HepG2 (cell line): ENCODE measurements around the gene B3GNT2. TPM values are rescaled to one million over a fixed set of nuclear protein-coding genes. Genes with fewer than 3 reads are reported as not detected.

ENCODE experiments used
- GTF3A ChIP-seq: sonication (generic); formaldehyde crosslinking; conservative IDR thresholded peaks from 2 replicates; pipeline ENCODE4 v1.4.0; 2020; ENCODE audit warnings: mild to moderate bottlenecking, missing genetic modification reagents
- KMT2A ChIP-seq: sonication (generic); formaldehyde crosslinking; IDR thresholded peaks from 2 replicates; pipeline ENCODE4 v1.4.0; 2020; ENCODE audit warnings: missing genetic modification reagents
- MEF2D ChIP-seq: sonication (generic); formaldehyde crosslinking; IDR thresholded peaks from 2 replicates; pipeline ENCODE4 v1.5.1; 2020; ENCODE audit warnings: mild to moderate bottlenecking, missing genetic modification reagents
- SOX13 ChIP-seq, 3 experiments: fragments of 450-650 bp in 1 of 3; sonication (generic) in 1 of 3; formaldehyde crosslinking in 1 of 3; IDR thresholded peaks in 2 of 3; conservative IDR thresholded peaks in 1 of 3; 2 replicates each; pipeline versions ENCODE4 v1.5.0 to v1.6.1; 2016 to 2020; ENCODE audit warnings: antibody characterized with exemption in 1 of 3, mild to moderate bottlenecking in 1 of 3, missing compliant biosample characterization in 1 of 3, missing genetic modification reagents in 1 of 3, moderate library complexity in 1 of 3
- TSC22D2 ChIP-seq: sonication (generic); formaldehyde crosslinking; IDR thresholded peaks from 2 replicates; pipeline ENCODE4 v1.5.1; 2020; ENCODE audit warnings: missing genetic modification reagents, mild to moderate bottlenecking, borderline replicate concordance
- ZNF263 ChIP-seq: sonication (generic); formaldehyde crosslinking; IDR thresholded peaks from 2 replicates; pipeline ENCODE4 v1.4.0; 2020; ENCODE audit warnings: missing genetic modification reagents
- ZNF317 ChIP-seq: sonication (generic); formaldehyde crosslinking; IDR thresholded peaks from 2 replicates; pipeline ENCODE4 v1.5.0; 2020; ENCODE audit warnings: mild to moderate bottlenecking, missing genetic modification reagents
- ZNF468 ChIP-seq: sonication (generic); formaldehyde crosslinking; IDR thresholded peaks from 2 replicates; pipeline ENCODE4 v1.8.0; 2022; ENCODE audit warnings: mild to moderate bottlenecking, moderate library complexity, missing genetic modification reagents
- ZNF703 ChIP-seq: sonication (generic); formaldehyde crosslinking; IDR thresholded peaks from 2 replicates; pipeline ENCODE4 v1.5.1; 2020; ENCODE audit warnings: missing genetic modification reagents, mild to moderate bottlenecking, moderate library complexity, borderline replicate concordance
- polyA plus RNA-seq, 8 experiments: library from polyadenylated mRNA; depleted of rRNA in 3 of 8; stranded (reverse) in 7 of 8; unstranded in 1 of 8; fragments of >200 nt; fragmentation: Illumina TruSeq in 4 of 8; extraction: Trizol in 4 of 8; gene quantifications; 2 replicates each; pipeline versions ENCODE4 v1.2.1 to v1.2.3, GENCODE V29; 2011 to 2016; ENCODE audit warnings: low read depth in 4 of 8, missing spikeins in 1 of 8, mixed read lengths in 1 of 8; ENCODE audit not compliant: insufficient read depth in 1 of 8
- total RNA-seq, 5 experiments: library from RNA; depleted of rRNA; stranded (reverse); fragments of >200 nt; fragmentation: Illumina TruSeq; extraction: Trizol; gene quantifications; 2 replicates each; pipeline ENCODE4 v1.2.3, GENCODE V29; 2016; ENCODE audit warnings: low read depth in 1 of 5
- TF ChIP-seq, protein P1 (sequence below): sonication (generic); formaldehyde crosslinking; IDR thresholded peaks from 2 replicates; pipeline ENCODE4 v1.8.1; 2023; ENCODE audit warnings: mild to moderate bottlenecking, inconsistent platforms, moderate library complexity, missing genetic modification reagents, borderline replicate concordance
- TF ChIP-seq, protein P2 (sequence below): sonication (generic); formaldehyde crosslinking; IDR thresholded peaks from 2 replicates; pipeline ENCODE4 v1.4.0; 2020; ENCODE audit warnings: missing genetic modification reagents

Gene B3GNT2
- total and polyA plus RNA-seq, 2 of the 13 experiments (the other 11 are each of a cell fraction or from before 2014, with no cell fraction given): 26.3 to 28.5 TPM

DNA sequence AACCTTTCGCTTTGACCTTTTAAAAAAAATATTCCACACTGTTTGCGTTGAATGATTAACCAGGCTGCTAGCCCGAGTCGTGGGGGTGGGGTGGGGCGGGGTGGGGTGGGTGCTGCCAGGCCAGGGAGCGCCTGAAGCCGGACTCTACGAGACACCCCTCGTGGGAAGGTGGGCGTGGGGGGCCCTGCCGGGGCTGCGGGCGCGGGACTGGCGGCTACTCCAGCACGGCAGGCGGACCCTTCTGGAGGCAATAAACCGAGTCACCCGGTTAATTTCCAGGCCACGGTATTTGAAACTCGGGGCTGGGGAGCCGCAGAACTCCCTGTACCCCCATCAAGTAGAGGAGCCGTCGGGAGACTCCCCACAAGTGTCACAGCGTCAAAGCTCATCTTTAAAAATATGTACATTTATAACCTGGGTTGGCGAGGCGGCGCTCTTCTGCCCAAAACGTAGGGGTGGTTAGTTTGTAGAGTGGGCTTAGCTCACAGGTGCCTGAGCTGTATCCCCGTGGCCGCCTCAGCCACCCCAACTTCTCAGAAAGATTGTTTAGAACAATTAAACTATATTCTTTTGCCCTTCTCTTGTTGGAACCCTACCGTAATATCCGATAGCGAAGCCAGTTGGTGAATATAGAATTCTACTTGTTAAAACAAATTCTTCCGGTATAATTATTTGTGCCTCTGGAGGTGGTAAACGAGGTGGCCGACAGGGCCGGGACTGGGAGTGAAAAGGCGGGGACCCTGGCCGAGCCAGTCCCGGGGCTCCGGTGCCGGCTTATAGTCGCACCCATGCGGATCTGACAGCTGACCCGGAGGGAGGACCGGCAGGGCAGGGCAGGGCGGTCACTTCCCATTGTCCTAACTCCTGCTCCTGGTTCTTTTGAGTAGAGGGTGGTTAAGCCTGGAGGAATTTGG, 1.4 kb downstream of the B3GNT2 start (continued):
- TF ChIP-seq, protein P1, sequence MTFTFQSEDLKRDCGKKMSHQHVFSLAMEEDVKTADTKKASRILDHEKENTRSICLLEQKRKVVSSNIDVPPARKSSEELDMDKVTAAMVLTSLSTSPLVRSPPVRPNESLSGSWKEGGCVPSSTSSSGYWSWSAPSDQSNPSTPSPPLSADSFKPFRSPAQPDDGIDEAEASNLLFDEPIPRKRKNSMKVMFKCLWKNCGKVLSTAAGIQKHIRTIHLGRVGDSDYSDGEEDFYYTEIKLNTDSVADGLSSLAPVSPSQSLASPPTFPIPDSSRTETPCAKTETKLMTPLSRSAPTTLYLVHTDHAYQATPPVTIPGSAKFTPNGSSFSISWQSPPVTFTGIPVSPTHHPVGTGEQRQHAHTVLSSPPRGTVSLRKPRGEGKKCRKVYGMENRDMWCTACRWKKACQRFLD: no peak
- peak; percentile 58 for TF ChIP-seq ZNF263 (CRISPR knock-in tag)
- 0 out of 2 replicates have a peak, but pooled peaks have one; percentile 12 for TF ChIP-seq KMT2A
- TF ChIP-seq TSC22D2 (CRISPR knock-in tag): no peak
- TF ChIP-seq ZNF317 (CRISPR knock-in tag): no peak
- no peak for TF ChIP-seq GTF3A
- TF ChIP-seq, protein P2, sequence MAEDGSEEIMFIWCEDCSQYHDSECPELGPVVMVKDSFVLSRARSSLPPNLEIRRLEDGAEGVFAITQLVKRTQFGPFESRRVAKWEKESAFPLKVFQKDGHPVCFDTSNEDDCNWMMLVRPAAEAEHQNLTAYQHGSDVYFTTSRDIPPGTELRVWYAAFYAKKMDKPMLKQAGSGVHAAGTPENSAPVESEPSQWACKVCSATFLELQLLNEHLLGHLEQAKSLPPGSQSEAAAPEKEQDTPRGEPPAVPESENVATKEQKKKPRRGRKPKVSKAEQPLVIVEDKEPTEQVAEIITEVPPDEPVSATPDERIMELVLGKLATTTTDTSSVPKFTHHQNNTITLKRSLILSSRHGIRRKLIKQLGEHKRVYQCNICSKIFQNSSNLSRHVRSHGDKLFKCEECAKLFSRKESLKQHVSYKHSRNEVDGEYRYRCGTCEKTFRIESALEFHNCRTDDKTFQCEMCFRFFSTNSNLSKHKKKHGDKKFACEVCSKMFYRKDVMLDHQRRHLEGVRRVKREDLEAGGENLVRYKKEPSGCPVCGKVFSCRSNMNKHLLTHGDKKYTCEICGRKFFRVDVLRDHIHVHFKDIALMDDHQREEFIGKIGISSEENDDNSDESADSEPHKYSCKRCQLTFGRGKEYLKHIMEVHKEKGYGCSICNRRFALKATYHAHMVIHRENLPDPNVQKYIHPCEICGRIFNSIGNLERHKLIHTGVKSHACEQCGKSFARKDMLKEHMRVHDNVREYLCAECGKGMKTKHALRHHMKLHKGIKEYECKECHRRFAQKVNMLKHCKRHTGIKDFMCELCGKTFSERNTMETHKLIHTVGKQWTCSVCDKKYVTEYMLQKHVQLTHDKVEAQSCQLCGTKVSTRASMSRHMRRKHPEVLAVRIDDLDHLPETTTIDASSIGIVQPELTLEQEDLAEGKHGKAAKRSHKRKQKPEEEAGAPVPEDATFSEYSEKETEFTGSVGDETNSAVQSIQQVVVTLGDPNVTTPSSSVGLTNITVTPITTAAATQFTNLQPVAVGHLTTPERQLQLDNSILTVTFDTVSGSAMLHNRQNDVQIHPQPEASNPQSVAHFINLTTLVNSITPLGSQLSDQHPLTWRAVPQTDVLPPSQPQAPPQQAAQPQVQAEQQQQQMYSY: peak; percentile 91
- no peak for TF ChIP-seq ZNF468 (CRISPR knock-in tag)
- no peak for TF ChIP-seq SOX13 (IDR thresholded peaks at IDR 0.05)
- no peak for TF ChIP-seq SOX13 (CRISPR knock-in tag; conservative IDR thresholded peaks at IDR 0.05 in 1 of 2, IDR thresholded peaks at IDR 0.05 in 1 of 2)
- no peak for TF ChIP-seq ZNF703
- no peak for TF ChIP-seq MEF2D (CRISPR knock-in tag)
